A172 (cell line): Measurements from ENCODE around the gene KRT82. TPM values are rescaled to one million over a fixed set of nuclear protein-coding genes. Genes with fewer than 3 reads are reported as not detected.
A peak's percentile ranks its signal among the peaks of the same experiment; 100 is the strongest.
"Not testable (repeated sequence)": the region's sequence is repeated elsewhere in the genome, so short reads cannot be mapped to it uniquely, and the experiment has no call there.

Experiments used
- DNase-seq: peaks from one replicate; pipeline ENCODE4 v3.0.0-alpha.2; 2015; ENCODE audit warnings: low spot score
- total RNA-seq: library from RNA; depleted of rRNA; stranded (reverse); fragments of >200 nt; shearing (Covaris generic); gene quantifications from 2 replicates; pipeline ENCODE4 v1.2.3, GENCODE V29; 2014; rRNA removed

KRT82 gene
- not detected in 2 replicates for total RNA-seq

GRCh38 chr12:52405922-52406385, at the start of gene KRT82:
TSS of gene KRT82 (minus strand) at chr12:52406335. CDS start at chr12:52406277, 58 bp downstream.
- DNase-seq, result no peak

GRCh38 chr12:52455821-52456220, 49.7 kb upstream of the KRT82 start:
- no peak for DNase-seq

- no peak for DNase-seq
Measured at GRCh38 chr12:52454411-52455201, 48.5 kb upstream of the KRT82 start.

DNA sequence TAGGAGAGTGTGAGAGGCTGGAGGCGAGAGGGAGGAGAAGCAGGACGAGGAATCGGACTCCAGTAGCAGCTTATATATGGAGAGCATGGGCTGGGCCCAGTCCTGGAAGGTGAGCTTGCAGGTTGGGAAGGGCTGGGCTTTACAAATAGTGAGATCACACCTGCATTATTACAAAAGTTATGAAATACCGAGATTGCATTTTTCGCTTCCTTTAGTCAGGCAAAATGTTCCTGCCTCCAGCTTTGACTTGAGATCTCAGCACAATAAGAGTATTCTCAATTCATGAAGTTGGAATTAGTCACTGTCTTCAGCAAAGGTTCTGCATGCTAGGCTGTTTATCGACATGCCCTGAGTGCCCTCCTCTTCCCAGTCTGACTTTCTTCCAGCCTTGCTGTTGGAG, 46.0 kb upstream of the KRT82 start, which contains the start of gene KRT6B:
KRT6B (minus strand) TSS at position 46 of the 400 bp plus-strand sequence. CDS start 68 bp downstream, outside the sequence.
- no peak for DNase-seq

GRCh38 chr12:52448228-52448627, 42.1 kb upstream of the KRT82 start:
- no peak for DNase-seq

GRCh38 chr12:52447196-52447595, 41.1 kb upstream of the KRT82 start:
- DNase-seq, result not testable (repeated sequence)

DNA sequence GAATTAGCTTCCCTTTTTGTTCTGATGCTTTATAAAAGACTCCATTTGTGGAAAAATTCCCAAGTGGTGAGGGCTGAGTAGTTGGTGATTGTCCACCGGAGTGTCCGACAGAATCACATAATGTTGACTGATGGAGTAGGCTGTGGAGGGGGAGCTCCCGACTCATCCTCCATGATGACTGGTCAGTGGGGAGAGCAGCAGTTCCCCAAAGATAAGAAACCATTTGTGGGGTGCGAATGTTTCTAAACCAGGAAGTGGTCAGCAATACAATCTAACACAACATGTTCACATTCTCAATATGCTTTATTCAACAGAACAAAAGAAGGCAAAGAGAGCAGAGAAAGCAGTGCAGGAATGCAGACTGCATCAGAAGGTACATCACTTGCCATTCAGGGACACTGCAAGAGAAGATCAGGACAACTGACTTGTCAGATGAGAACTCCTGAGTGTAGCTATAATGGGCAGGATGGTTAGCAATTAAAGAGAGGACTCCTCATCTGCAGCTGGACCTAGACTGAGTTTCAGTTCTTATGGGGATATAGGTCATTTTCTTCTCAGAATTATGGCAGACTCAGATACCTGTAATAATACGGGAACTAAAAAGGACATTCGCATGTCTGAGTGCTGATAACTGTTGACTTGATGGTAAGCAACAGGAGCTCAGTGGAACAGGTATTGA, 40.4 kb upstream of the KRT82 start:
- DNase-seq, result peak; percentile 11

DNA sequence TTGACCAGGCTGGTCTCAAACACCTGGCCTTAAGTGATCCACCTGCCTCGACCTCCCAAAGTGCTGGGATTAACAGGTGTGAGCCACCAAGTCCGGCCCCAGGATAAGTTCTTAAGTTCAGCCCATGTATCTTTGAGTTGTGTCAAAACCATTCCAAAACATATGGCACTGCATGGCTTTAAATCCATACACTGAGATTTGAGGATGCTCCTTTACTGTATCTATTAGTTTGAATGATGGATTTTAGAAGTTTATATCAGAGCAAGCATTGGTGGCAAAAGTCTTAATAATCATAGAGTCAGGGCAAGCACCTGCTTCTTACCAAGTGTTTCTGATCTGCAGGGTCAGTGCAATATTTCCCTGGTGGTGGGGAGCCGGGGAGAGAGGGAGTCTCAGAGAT, 39.7 kb upstream of the KRT82 start:
- DNase-seq, result no peak

DNA sequence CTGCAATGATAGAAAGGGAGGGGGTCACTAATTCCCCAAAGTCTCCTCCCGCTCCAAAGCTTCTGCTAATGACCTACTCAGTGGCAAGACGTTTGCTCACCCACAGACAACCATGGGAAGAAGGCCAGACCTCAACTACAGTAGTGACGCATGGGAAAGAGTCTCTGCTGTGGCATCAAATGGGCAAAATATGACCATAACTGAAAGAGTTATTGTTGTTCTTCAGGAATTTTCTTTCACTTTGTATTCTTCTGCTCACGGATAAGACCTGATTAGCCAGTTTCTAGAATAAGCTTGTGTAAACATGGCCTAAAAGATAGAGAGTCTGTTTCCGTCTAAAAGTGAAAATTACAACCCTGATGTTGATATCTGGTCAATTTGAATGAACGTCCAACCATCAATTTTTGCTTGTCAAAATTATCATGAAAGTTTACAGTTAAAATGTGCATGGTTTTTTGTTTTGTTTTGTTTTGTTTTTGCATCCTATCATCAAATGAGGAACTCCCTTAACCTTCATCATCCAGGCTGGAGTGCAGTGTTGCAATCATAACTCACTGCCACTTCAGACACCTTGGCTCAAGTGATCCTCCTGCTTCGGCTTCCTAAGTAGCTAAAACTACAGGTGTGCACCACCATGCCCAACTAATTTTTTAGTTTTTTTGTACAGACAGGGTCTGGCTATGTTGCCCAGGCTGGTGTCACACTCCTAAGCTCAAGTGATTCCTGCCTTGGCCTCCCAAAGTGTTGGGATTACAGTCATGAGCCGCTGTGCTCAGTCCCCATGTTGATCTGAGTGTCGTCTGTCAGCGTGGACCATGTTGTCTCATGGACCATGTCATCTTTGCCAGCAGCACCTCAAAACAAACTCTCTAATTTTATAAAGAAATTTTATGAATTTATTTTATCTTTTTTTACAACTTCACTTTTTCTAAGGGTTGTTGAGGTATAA, 38.8 kb upstream of the KRT82 start:
- DNase-seq, result no peak

- DNase-seq, result no peak
Measured at GRCh38 chr12:52443966-52444365, 37.8 kb upstream of the KRT82 start.

GRCh38 chr12:52442600-52443061, 36.5 kb upstream of the KRT82 start:
- DNase-seq, result peak; percentile 89

DNA sequence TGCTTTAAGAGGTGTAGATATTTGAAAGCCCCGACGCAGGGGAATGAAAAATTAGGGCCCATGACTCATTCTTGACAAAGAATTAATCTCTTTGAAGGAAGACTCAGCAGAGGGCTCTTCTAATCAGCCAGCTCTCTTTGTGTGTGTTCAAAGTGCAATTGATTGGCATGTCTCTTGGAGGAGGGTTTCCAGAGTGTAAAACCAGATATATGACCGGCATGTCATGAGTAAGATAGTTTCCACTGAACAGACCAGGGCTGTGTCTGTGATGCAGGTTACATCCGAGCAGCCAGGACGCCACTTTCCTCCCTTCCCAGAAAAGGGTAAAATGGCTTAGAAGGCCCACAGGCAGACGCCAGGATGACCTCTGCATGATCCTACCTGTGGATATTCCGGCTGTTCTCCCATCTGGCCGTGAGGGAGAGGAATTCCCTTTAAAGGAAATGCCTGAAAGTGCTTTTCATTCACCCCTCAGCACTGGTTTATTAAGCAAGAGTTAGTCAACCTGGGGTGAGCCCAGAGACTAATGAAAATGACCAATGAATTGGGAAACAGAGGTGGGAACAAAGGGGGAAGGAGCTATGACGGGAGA, 35.3 kb upstream of the KRT82 start:
- DNase-seq, result no peak

DNA sequence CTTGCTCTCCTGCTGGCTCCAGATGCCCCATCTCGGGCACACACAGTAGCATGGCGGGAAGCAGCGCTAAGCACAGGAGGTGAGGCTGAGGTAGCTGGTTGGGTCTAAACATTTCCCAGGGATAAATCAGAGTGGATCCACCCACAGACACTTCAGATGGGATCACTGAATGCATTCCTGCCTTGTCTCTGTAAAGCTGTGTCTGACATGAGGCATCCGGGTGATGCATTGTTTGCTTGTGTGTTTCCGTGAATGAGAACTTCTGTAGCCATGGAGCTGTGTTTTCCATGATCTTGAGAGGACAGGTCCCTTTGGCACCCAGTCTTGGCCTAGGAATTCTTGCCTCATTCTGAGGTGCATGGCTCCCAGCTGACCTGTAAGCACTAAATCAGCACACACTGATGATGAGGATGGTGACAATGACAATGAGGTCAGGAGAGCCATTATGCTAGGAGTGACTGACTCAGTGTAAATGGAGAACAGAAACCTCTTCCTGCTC, 34.7 kb upstream of the KRT82 start:
- DNase-seq, result peak; percentile 62

DNA sequence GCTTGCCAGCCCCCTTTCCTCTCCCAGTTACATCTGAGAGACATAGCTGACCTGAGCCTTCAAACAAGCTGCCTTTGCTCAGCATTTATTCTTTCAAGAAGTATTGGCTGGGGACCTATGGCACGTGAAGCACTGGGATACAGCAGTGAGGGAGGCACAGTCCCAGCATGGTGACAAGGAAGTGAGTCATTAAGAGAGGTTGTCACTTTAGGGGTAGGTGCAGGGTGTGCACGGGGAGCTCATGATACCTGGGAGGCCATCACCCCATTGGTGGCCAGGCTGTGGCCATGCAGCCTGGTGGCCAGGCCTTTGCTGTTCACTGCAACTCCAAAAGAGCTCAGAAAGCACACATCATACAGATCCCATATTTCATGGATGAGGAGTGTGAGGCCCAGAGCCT, 33.7 kb upstream of the KRT82 start:
- no peak for DNase-seq

- no peak for DNase-seq
Measured at GRCh38 chr12:52439420-52439819, 33.3 kb upstream of the KRT82 start.

- DNase-seq, result no peak
Measured at GRCh38 chr12:52438305-52439301, 32.5 kb upstream of the KRT82 start.

- DNase-seq, result no peak
Measured at GRCh38 chr12:52437508-52437907, 31.4 kb upstream of the KRT82 start.

DNA sequence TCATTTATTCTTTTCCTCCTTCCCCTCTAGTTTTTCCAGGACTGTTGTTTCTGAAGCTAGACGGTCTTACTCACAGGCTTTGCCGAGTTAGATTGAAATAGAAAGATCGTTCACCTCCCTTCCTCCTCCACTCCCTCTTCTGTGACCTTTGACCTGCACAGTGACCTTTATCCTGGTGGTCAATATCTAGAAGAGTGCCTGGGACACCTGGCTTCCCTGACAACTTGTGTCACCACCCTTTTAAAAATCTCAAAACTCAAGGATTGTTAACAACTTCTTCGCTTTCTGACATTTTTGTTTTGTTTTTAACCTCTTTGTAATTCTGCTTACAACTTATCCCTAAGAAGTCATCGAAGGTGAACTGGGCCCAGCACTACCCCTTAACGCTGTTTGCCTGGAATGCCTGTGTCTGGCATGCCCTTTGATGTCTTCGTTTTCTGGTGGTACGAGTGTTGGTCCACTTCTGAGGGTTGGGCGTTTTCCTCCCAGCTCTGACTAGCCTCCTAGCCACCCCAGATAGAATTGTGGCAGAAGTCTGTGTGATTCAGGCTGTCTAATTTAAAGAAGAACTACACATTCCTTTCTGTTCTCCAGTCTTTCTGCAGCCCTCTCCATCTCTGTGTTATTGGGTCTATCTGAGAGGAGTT, 30.8 kb upstream of the KRT82 start:
- DNase-seq, result no peak
